ENCODE results near the gene IL1R2. TPM values are rescaled to one million over a fixed set of nuclear protein-coding genes. Genes with fewer than 3 reads are reported as not detected.

The IL1R2 gene
- total and polyA plus RNA-seq, 2 experiments from 2014 or later: not detected

DNA sequence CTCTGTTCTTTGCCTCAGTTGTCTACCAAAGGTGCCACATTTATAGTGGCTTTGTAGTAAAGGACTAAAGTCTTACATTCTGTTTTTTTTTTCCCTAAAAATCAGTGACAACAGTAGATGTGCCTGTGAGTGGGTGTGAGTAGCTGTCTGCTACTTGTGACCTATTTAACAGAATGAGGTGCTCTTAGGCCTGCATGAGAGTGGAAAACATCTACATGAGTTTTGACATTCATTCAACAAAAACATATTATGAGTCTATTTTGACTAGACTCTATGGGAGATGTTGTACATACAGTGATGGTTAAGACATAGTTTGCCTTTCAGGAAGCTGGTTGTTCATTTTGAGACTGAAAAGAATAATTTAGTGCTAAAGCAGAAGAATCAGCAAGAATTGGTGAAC is 36.7 kb downstream of the IL1R2 start:
- no peaks in the 10 kb centered on the region for H3K27me3 Mint-ChIP-seq (ENCODE audit: insufficient read depth, low read depth, poor library complexity)

DNA sequence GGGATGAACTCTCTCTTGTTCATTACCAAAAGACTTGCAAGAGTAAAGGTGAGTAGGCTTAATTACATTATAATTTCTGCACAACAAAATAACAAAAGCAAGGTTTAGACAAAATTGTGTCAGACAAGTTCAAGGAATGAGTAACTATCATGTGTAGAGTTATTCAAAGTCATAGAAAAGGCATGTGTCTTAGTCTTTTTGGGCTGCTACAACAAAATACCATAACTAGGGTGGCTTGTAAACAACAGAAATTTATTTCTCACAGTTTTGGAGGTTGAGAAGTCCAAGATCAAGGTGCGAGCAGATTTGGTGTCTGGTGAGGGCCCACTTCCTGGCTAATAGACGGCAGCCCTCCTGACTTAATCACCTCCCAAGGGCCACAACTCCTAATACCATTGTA is 37.6 kb downstream of the IL1R2 start:
- Histone ChIP-seq H3K27ac (ENCODE audit: low read depth) (no peak overlapping the region), H3K4me1 (ENCODE audit: insufficient read depth) (no peaks in the 10 kb centered on the region), H3K9me2 (ENCODE audit: insufficient read depth) (peaks cover 14% of the 10 kb centered on the region), H4K20me1 (replicated peaks; ENCODE audit: insufficient read depth) (no peaks in the 10 kb centered on the region), H3K4me2 (no peak overlapping the region), H3K79me2 (replicated peaks; ENCODE audit: insufficient read depth) (no peaks in the 10 kb centered on the region), H3K4me3 (no peak overlapping the region), H3K36me3 (ENCODE audit: insufficient read depth) (no peaks in the 10 kb centered on the region), H2AFZ (no peak overlapping the region), H3F3A (replicated peaks; ENCODE audit: low read depth) (no peaks in the 10 kb centered on the region), H3K27me3 (ENCODE audit: insufficient read depth) (no peaks in the 10 kb centered on the region)
- Mint-ChIP-seq H3K9me3 (no peaks in the 10 kb centered on the region), H3K27me3 (ENCODE audit: insufficient read depth, low read depth, poor library complexity) (no peaks in the 10 kb centered on the region), H3K36me3 (ENCODE audit: low read depth) (no peaks in the 10 kb centered on the region), H3K4me3 (no peak overlapping the region), H3K27ac (no peak overlapping the region), H3K4me1 (no peaks in the 10 kb centered on the region; the same call in 2 of the 3 replicates)
- no peak for DNase-seq (ENCODE audit: low spot score)
- ATAC-seq: no peak
- TF ChIP-seq ZNF114 (CRISPR knock-in tag; IDR thresholded peaks at IDR 0.05) (no peak), EZH2phosphoT487 (IDR thresholded peaks at IDR 0.05; ENCODE audit: unreplicated experiment) (no peak), POLR2AphosphoS5 (IDR thresholded peaks at IDR 0.05; ENCODE audit: low read depth) (no peak), ZNF331 (CRISPR knock-in tag; IDR thresholded peaks at IDR 0.05; ENCODE audit: low read depth) (no peak), EZH2 (IDR thresholded peaks at IDR 0.05; ENCODE audit: low read depth, unreplicated experiment) (no peak)
- TF ChIP-seq, protein P1, sequence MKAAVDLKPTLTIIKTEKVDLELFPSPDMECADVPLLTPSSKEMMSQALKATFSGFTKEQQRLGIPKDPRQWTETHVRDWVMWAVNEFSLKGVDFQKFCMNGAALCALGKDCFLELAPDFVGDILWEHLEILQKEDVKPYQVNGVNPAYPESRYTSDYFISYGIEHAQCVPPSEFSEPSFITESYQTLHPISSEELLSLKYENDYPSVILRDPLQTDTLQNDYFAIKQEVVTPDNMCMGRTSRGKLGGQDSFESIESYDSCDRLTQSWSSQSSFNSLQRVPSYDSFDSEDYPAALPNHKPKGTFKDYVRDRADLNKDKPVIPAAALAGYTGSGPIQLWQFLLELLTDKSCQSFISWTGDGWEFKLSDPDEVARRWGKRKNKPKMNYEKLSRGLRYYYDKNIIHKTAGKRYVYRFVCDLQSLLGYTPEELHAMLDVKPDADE (IDR thresholded peaks at IDR 0.05): no peak
- TF ChIP-seq, protein P2, sequence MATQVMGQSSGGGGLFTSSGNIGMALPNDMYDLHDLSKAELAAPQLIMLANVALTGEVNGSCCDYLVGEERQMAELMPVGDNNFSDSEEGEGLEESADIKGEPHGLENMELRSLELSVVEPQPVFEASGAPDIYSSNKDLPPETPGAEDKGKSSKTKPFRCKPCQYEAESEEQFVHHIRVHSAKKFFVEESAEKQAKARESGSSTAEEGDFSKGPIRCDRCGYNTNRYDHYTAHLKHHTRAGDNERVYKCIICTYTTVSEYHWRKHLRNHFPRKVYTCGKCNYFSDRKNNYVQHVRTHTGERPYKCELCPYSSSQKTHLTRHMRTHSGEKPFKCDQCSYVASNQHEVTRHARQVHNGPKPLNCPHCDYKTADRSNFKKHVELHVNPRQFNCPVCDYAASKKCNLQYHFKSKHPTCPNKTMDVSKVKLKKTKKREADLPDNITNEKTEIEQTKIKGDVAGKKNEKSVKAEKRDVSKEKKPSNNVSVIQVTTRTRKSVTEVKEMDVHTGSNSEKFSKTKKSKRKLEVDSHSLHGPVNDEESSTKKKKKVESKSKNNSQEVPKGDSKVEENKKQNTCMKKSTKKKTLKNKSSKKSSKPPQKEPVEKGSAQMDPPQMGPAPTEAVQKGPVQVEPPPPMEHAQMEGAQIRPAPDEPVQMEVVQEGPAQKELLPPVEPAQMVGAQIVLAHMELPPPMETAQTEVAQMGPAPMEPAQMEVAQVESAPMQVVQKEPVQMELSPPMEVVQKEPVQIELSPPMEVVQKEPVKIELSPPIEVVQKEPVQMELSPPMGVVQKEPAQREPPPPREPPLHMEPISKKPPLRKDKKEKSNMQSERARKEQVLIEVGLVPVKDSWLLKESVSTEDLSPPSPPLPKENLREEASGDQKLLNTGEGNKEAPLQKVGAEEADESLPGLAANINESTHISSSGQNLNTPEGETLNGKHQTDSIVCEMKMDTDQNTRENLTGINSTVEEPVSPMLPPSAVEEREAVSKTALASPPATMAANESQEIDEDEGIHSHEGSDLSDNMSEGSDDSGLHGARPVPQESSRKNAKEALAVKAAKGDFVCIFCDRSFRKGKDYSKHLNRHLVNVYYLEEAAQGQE (IDR thresholded peaks at IDR 0.05; ENCODE audit: unreplicated experiment): no peak

More for the DNA sequence above, 36.7 kb downstream of the IL1R2 start:
- DNase-seq (ENCODE audit: low spot score) (no peak), ATAC-seq (no peak)
- no peak overlapping the region for H3K27ac Mint-ChIP-seq
- Histone ChIP-seq H3K27ac (ENCODE audit: low read depth) (no peak overlapping the region), H4K20me1 (replicated peaks; ENCODE audit: insufficient read depth) (no peaks in the 10 kb centered on the region), H3K79me2 (replicated peaks; ENCODE audit: insufficient read depth) (no peaks in the 10 kb centered on the region), H3K4me1 (ENCODE audit: insufficient read depth) (no peaks in the 10 kb centered on the region), H3F3A (replicated peaks; ENCODE audit: low read depth) (no peaks in the 10 kb centered on the region), H2AFZ (no peak overlapping the region), H3K4me2 (no peak overlapping the region), H3K4me3 (no peak overlapping the region), H3K36me3 (ENCODE audit: insufficient read depth) (no peaks in the 10 kb centered on the region), H3K9me2 (ENCODE audit: insufficient read depth) (peaks cover 9% of the 10 kb centered on the region; the same call in 1 of the 2 replicates), H3K27me3 (ENCODE audit: insufficient read depth) (no peaks in the 10 kb centered on the region)
- TF ChIP-seq, protein P1 (IDR thresholded peaks at IDR 0.05): no peak
- TF ChIP-seq ZNF331 (CRISPR knock-in tag; IDR thresholded peaks at IDR 0.05; ENCODE audit: low read depth) (no peak), CREB1 (CRISPR knock-in tag; IDR thresholded peaks at IDR 0.05; ENCODE audit: low read depth) (no peak)
- TF ChIP-seq, protein P3, sequence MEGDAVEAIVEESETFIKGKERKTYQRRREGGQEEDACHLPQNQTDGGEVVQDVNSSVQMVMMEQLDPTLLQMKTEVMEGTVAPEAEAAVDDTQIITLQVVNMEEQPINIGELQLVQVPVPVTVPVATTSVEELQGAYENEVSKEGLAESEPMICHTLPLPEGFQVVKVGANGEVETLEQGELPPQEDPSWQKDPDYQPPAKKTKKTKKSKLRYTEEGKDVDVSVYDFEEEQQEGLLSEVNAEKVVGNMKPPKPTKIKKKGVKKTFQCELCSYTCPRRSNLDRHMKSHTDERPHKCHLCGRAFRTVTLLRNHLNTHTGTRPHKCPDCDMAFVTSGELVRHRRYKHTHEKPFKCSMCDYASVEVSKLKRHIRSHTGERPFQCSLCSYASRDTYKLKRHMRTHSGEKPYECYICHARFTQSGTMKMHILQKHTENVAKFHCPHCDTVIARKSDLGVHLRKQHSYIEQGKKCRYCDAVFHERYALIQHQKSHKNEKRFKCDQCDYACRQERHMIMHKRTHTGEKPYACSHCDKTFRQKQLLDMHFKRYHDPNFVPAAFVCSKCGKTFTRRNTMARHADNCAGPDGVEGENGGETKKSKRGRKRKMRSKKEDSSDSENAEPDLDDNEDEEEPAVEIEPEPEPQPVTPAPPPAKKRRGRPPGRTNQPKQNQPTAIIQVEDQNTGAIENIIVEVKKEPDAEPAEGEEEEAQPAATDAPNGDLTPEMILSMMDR (conservative IDR thresholded peaks at IDR 0.05; ENCODE audit: low read depth in 2 of 2): no peak
- no peaks in the 10 kb centered on the region for H3K9me3 Mint-ChIP-seq
- no peak overlapping the region for H3K4me3 Mint-ChIP-seq
- H3K36me3 Mint-ChIP-seq (ENCODE audit: low read depth): no peaks in the 10 kb centered on the region
- no peaks in the 10 kb centered on the region for H3K4me1 Mint-ChIP-seq

Data from GM23338 (cell line).